ENCODE results near the gene PCDHA7.
"Not testable (repeated sequence)": the region's sequence is repeated elsewhere in the genome, so short reads cannot be mapped to it uniquely, and the experiment has no call there.

The PCDHA7 gene

GRCh38 chr5:140833993-140834392, at the start of gene PCDHA7:
Gene PCDHA7 (plus strand): TSS chr5:140834269. CDS start chr5:140834384, 115 bp downstream.
- DNase-seq (ENCODE audit: low read depth), result no peak

- no peak for DNase-seq (ENCODE audit: low read depth)
These were observed 48.0 kb upstream of the PCDHA7 start, which contains the start of gene PCDHA1 for GRCh38 chr5:140785905-140786686. Gene PCDHA1 (plus strand): TSS chr5:140786140.

GRCh38 chr5:140787422-140787821, 46.6 kb upstream of the PCDHA7 start:
- not testable (repeated sequence) for DNase-seq (ENCODE audit: low read depth)

GRCh38 chr5:140787849-140788504, 46.1 kb upstream of the PCDHA7 start:
- not testable (repeated sequence) for DNase-seq (ENCODE audit: low read depth)

GRCh38 chr5:140791089-140791488, 43.0 kb upstream of the PCDHA7 start:
- DNase-seq (ENCODE audit: low read depth), result no peak

GRCh38 chr5:140794595-140795258, 39.3 kb upstream of the PCDHA7 start, which contains the start of gene PCDHA2:
Gene PCDHA2 (plus strand): TSS chr5:140794852.
- no peak for DNase-seq (ENCODE audit: low read depth)

GRCh38 chr5:140795259-140795641, 38.8 kb upstream of the PCDHA7 start:
- no peak for DNase-seq (ENCODE audit: low read depth)

- DNase-seq (ENCODE audit: low read depth), result not testable (repeated sequence)
These were observed 37.9 kb upstream of the PCDHA7 start for GRCh38 chr5:140796072-140796717.

GRCh38 chr5:140796718-140797095, 37.4 kb upstream of the PCDHA7 start:
- no peak for DNase-seq (ENCODE audit: low read depth)

- no peak for DNase-seq (ENCODE audit: low read depth)
These were observed 33.1 kb upstream of the PCDHA7 start, which contains the start of gene PCDHA3 for GRCh38 chr5:140800816-140801493. Gene PCDHA3 (plus strand): TSS chr5:140801057.

- no peak for DNase-seq (ENCODE audit: low read depth)
These were observed 32.6 kb upstream of the PCDHA7 start for GRCh38 chr5:140801494-140801841.

- DNase-seq (ENCODE audit: low read depth), result not testable (repeated sequence)
These were observed 31.7 kb upstream of the PCDHA7 start for GRCh38 chr5:140802381-140802780.

GRCh38 chr5:140802781-140803271, 31.2 kb upstream of the PCDHA7 start:
- no peak for DNase-seq (ENCODE audit: low read depth)

GRCh38 chr5:140806834-140807775, 27.0 kb upstream of the PCDHA7 start, which contains the start of gene PCDHA4:
Gene PCDHA4 (plus strand): TSS chr5:140807068.
- no peak for DNase-seq (ENCODE audit: low read depth)

GRCh38 chr5:140808241-140808888, 25.7 kb upstream of the PCDHA7 start:
- DNase-seq (ENCODE audit: low read depth), result not testable (repeated sequence)

- no peak for DNase-seq (ENCODE audit: low read depth)
These were observed 25.2 kb upstream of the PCDHA7 start for GRCh38 chr5:140808889-140809291.

GRCh38 chr5:140821375-140822280, 12.4 kb upstream of the PCDHA7 start, which contains the start of gene PCDHA5:
Gene PCDHA5 (plus strand): TSS chr5:140821613.
- no peak for DNase-seq (ENCODE audit: low read depth)

- no peak for DNase-seq (ENCODE audit: low read depth)
These were observed 11.8 kb upstream of the PCDHA7 start for GRCh38 chr5:140822281-140822629.

- DNase-seq (ENCODE audit: low read depth), result not testable (repeated sequence)
These were observed 11.1 kb upstream of the PCDHA7 start for GRCh38 chr5:140822969-140823368.

All from CMK (cell line).